GM19238 (cell line): ENCODE data around the gene CLK2.
A peak's percentile ranks its signal among the peaks of the same experiment; 100 is the strongest.
"Not testable (repeated sequence)": the region's sequence is repeated elsewhere in the genome, so short reads cannot be mapped to it uniquely, and the experiment has no call there.

Experiments
- DNase-seq: peaks from one replicate; pipeline ENCODE4 v3.0.0; 2011; ENCODE audit warnings: low spot score; ENCODE audit not compliant: insufficient read length

CLK2 gene

DNA sequence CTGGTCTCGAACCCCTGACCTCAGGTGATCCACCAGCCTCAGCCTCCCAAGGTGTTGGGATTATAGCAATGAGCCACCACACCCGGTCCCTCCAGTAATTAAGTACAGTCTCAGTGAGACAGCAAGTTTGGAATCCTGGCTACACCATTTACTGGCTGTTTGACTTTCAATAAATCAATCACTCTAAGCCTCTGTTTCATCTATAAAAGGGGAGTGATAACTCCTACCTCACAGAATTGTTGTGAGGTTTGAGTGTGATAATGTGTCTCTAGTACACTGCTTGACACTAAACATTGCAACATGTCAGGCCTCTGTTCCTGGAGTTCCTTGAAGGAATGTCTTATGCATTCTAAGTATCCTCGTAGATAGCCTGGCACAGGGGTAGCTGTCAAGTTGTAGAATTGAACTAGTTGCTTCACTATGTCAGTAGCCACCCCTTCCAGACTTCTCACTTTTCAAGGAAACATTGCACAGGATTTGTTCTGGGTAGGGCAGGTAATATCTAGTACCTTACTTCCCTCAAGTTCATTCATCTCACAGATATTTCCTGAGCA lies 30.4 kb downstream of the CLK2 start:
- no peak for DNase-seq

GRCh38 chr1:155241841-155242264 lies 31.5 kb downstream of the CLK2 start:
- DNase-seq, result no peak

DNA sequence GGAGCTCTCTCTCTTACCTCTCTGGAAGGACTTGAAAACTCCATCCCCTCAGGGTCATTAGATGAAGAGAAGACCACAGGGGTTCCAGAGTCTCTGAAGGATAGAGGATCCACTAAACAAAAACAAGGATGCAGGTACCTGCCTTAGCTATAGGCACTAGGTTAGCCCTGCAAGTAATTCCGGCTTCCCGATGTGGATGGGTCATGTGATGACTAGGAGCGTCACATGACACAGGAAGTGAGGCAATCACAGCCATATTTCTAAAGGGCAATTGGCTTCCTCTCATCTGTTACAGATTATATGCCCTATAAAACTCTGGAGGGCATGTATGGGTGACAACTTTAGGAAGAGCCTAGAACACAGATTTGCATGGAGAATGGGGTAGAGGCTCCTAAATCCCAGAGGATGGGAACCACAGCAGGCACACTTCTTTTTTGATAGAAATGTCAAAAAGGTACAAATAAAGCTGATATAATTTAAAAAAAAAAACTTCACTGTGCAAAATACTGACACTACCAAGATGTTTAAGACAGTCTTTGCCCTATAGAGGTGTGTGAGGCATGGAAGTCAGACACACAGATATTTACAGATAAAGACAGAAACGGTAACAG lies 32.1 kb downstream of the CLK2 start:
- DNase-seq, result peak; percentile 67

DNA sequence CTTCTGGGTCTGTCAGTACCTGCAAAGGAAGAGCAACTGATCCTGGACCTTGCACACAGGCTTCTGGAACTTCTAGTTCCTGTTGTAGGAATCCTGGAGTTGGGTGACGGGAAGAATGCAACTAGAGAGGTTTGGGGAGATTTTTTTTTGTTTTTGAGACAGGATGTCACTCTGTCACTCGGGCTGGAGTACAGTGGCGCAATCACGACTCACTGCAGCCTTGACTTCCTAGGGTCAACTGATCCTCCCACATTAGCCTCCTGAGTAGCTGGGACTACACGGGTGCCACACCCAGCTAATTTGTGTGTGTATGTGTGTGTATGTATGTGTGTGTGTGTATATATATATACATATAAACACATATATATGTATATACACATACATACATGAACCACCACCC lies 36.9 kb downstream of the CLK2 start:
- DNase-seq, result no peak

- DNase-seq, result not testable (repeated sequence)
Observed at GRCh38 chr1:155235375-155235774, 37.9 kb downstream of the CLK2 start.

DNA sequence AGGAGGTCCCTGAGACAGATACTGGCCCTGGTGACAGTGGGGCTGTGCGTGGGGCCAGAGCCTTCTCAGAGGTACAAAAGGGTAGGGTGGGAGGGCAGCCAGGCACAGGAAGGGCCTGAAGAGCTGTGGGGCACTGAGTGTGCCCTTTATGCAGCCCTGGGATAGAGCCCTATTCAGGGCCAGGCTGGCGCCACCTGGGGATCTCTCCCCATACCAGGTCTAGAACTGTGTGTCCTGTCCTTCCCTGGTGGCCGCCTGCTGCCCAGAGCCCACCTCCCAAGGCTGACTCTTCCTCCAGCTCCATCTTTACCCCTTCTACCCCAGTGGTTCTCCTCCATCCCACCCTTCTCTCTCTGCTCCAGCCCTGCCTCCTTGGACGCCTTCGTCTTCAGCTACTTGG lies 39.8 kb downstream of the CLK2 start:
- DNase-seq, result not testable (repeated sequence)

DNA sequence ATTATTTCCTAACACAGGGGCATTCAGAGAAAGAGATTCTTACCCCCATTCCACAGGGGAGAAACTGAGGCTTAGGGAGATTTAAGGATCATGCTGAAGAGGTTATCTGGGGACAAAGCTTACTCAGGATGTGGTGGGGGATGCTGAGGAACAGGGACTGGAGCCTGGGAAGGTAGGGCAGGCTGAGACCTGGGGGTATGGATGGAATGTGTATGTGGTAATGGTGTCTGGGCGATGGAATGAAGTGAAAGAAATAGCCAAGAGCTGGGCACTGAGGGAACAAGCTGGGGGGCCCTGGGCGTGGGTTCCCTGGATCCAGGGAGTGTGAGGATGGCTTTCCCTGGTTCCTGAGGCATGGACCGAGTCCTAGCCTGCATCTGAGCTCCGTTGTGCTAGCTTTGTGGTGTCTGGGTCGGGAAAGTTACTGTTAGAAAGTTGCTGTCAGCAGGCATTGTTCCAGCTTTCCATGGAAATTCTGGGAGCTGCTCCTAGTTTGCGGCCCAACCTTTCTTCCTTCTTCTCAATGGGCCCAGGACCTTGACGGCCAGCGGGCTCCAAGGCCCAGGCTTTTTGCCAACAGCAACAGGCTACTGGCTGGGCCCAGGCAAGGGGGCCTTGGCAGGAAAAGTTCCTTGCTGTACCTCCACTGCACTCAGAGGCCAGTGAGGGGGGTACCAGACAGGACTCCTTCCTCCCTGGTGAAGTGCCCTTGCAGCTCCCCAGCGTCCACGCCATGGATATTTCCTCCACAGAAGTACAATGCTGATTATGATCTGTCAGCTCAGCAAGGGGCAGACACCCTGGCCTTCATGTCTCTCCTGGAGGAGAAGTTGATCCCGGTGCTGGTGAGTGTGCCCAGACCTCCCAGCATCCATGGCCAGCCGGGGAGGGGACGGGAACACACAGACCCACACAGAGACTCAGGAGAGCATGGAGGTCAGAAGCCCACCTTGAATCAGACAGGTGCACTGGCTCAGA lies 41.0 kb downstream of the CLK2 start:
- DNase-seq, result not testable (repeated sequence)

GRCh38 chr1:155231302-155231701 lies 42.0 kb downstream of the CLK2 start:
- not testable (repeated sequence) for DNase-seq

GRCh38 chr1:155228096-155228427 lies 45.2 kb downstream of the CLK2 start:
- DNase-seq, result no peak

DNA sequence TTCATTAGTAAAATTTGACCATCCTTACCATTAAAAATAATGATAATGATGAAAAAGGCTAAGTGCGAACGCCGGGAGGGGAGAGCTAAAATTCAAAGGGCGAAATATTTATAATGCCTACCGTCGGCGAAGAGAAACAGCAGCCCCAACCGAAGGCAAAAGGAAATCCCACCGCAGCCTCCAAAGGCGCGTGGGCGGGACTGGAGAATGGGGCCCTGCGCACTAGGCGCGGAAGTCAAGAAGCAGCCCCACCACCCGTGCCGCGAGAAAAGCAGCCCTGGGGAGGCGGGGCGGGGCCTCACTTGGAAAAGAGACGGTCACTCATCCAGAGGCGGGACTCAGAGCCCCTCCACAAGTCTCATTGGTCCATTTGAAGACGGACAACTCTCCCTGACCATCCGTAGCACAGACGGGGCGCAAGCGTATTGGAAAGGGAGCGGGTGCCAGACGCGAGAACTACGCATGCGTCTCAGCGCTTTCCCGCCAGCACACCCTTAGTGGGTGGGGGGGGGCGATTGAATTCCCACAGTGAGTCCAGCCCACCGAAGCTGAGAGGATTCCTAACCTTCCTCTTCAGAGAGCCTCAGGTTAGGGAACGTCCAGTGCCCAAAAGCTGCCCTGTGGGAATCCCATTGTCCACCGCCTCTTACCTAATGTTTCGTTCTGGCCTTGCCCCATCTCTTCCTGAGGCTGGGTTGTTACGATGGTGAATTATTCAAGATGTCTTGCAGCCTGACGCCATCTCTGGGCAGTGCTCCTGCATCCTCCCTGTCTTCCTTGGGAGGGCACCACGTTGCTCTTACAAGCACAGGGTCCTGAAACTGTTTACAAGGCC lies 45.8 kb downstream of the CLK2 start:
- DNase-seq, result peak; percentile 100

GRCh38 chr1:155226910-155227260 lies 46.4 kb downstream of the CLK2 start:
- DNase-seq, result peak; percentile 48

- peak; percentile 64 for DNase-seq
Observed at GRCh38 chr1:155226188-155226909, 47.0 kb downstream of the CLK2 start.

DNA sequence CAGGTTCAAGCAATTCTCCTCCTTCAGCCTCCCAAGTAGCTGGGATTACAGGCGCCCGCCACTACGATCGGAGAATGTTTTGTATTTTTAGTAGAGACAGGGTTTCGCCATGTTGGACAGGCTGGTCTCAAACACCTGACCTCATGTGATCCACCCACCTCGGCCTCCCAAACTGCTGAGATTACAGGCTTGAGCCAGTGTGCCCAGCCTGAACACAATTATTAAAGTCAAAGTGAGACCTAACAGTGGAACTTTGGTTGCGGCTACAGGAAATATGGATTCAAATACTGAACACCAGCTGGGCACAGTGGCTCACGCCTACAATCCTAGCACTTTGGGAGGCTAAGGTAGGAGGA lies 47.9 kb downstream of the CLK2 start:
- not testable (repeated sequence) for DNase-seq

DNA sequence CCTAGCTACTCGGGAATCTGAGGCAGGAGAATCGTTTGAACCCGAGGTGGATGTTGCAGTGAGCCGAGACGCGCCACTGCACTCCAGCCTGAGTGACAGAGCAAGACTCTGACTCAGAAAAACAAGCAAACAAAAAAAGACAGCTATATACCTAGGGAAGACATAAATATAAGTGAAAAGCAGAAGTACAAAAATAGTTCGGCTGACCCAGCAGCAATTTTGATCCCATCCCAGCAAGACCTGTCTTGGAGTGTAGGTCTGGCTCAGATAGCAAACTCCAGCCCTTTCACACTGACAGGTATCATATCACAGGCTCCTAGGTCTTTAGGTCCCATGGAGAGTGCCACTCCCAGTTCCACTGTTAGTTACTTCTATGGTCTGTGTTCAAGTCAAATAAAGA lies 50.3 kb downstream of the CLK2 start:
- no peak for DNase-seq

DNA sequence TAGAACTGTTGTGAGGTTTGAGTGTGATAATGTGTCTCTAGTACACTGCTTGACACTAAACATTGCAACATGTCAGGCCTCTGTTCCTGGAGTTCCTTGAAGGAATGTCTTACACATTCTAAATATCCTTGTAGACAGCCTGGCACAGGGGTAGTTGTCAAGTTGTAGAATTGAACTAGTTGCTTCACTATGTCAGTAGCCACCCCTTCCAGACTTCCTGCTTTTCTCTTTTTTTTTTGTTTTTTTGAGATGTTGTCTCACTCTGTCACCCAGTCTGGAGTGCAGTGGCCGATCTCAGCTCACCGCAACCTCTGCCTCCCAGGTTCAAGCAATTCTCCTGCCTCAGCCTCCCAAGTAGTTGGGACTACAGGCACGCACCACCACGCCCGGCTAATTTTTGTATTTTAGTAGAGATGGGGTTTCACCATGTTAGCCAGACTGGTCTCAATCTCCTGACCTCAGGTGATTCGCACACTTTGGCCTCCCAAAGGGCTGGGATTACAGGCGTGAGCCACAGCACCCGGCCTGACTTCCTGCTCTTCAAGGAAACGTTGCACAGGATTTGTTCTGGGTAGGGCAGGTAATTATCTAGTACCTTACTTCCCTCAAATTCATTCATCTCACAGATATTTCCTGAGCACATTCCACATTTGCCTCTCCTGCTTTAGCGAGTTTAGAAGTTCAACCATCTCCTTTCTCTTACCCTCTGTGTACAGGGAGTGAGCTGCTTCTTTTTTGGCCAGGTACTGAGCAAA lies 52.9 kb downstream of the CLK2 start:
- DNase-seq, result not testable (repeated sequence)

DNA sequence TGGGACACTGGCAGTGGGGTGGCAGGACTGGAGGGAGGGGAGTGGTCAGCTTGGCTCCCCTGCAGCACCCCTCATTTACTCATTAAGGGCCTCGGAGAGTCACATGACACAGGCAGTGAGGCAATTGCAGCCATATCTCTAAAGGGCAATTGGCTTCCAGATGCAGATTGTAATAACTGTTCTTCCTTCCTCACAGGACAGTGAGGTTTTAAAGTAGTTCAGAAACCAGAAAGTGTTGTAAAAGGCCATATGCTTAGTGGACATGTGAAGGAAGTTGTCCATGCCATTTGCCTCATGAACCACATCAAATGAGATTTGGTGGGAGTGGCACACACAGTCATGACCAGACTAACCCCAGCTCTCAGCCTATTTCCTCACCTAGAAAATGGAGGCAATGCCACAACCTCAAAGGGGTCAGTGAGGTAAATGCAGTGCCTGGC lies 53.7 kb downstream of the CLK2 start:
- DNase-seq, result no peak

GRCh38 chr1:155218854-155219591 lies 54.3 kb downstream of the CLK2 start:
- DNase-seq, result no peak

DNA sequence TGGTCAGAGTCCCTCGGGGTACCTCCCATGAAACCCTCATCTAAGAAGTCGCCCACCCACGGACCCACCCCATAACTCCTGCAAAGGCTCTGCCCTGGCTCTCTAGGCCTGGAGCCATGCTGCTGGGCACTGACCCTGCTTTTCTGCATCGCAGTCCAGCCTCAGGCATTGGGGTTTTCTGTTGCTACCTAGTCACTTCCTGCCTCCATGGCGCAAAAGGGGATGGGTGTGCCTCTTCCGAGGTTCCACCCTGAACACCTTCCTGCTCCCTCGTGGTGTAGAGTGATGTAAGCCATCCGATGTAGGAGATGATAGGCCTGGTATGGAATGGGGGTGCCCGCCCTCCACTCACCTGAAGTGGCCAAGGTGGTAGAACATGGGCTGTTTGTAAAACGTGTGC lies 58.6 kb downstream of the CLK2 start:
- DNase-seq, result not testable (repeated sequence)
